Esophagus mucosa (tissue), 1 donor: ENCODE data around the gene ANLN. TPM values are rescaled to one million over a fixed set of nuclear protein-coding genes. Genes with fewer than 3 reads are reported as not detected.
"Not testable (repeated sequence)": the region's sequence is repeated elsewhere in the genome, so short reads cannot be mapped to it uniquely, and the experiment has no call there.

Experiments
- ATAC-seq: fragments of 200-7000 bp; cut with Tn5 transposase; one replicate; pipeline ENCODE4 v1.9.1; 2020
- total RNA-seq: library from RNA; stranded (reverse); gene quantifications from one replicate; pipeline ENCODE4 v1.2.4, GENCODE V29; 2023
- donor health status: DM: yes; HTN: yes; CAD: no.

Gene ANLN
- total RNA-seq, 1 donor from 2014 or later, result 43.2 TPM

DNA sequence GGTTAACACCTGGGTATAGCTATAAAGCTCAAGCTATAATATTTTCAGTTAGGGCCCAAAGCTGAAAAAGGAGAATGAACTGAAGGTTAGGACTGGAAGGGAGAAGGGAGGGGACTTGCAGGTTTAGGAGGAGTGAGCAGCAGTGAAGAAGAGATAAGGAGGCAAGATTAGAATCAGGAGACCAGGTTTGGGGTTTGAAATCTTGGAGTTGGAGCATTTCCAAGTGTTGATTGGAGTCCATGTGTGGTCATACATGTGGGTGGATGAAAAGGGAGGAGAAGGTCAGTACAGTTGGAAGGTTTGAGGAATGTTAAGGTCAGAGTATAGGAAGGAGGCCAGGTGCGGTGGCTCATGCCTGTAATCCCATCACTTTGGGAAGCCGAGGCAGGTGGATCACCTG lies 8.6 kb upstream of the ANLN start:
- no peak for ATAC-seq

DNA sequence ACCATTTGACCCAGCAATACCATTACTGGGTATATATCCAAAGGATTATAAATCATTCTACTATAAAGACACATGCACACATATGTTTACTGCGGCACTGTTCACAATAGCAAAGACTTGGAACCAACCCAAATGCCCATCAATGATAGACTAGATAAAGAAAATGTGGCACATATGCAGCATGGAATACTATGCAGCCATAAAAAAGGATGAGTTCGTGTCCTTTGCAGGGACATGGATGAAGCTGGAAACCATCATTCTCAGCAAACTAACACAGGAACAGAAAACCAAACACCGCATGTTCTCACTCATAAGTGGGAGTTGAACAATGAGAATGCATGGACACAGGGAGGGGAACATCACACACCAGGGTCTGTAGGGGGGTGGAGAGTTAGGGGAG lies 6.4 kb upstream of the ANLN start:
- ATAC-seq, result not testable (repeated sequence)

DNA sequence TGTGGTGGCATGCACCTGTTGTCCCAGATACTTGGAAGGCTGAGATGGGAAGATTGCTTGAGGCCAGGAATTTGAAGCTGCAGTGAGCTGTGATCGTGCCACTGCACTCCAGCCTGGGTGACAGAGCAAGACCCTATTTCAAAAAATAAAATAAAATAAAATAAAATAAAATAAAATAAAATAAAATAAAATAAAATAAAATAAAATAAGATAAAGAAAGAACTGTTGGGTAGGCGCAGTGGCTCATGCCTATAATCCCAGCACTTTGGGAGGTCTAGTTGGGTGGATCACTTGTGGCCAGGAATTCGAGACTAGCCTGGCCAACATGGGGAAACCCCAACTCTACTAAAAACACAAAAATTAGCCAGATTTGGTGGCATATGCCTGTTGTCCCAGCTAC lies 4.0 kb upstream of the ANLN start:
- ATAC-seq, result not testable (repeated sequence)

DNA sequence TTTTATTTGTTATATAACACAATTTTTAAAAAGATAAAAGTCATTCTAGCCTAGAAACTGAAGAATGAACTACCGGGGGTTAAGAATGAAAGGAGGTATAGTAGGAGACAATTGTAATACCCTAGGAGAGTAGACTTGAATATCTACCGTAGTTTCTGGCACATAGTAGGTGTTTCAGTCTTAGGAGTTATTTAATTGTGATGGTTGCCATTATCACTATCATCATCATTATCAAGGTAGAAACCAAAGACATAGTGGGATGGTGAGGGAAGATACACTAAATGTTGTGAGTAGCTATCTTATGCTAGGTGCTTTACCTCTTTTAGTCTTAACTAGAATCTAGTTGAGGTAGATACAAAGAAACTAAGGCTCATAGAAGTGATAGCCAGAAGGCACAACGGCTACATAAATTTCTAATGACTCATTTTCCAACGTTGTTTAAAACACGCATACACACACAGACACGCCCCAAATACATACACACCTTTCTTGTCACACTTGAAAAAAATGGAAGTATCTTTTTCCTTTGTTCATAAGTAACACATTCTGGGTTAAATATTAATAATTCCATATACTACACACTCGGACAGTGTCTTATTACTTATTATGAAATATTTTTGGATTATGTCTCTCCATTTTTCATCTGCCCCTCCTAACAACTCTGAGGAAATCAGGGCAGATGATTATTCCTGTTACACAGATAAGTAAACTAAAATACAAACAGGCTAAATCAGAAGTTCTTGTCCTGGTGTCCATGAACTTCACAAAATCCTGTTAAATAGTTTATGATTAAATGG lies 2.0 kb upstream of the ANLN start:
- ATAC-seq, result peak; percentile 49

DNA sequence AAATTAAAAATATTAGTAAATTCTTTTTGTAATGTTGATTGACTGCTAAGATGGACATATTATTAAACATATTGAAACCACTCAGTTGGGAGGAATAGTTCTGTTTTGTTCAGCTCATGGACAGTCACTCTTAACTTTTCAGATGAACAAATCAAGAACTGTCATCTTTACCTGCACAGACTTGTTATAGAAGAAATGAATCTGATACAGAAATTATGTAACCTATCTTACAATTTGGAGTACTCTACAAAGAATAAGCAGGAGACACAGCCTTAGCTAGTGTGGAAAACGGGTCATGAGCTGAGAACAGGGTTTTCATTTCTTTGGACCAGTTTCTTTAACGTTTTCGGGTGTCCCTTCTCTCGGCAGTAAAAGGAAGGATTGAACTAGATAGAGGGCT lies 1.2 kb upstream of the ANLN start:
- ATAC-seq, result peak; percentile 4

DNA sequence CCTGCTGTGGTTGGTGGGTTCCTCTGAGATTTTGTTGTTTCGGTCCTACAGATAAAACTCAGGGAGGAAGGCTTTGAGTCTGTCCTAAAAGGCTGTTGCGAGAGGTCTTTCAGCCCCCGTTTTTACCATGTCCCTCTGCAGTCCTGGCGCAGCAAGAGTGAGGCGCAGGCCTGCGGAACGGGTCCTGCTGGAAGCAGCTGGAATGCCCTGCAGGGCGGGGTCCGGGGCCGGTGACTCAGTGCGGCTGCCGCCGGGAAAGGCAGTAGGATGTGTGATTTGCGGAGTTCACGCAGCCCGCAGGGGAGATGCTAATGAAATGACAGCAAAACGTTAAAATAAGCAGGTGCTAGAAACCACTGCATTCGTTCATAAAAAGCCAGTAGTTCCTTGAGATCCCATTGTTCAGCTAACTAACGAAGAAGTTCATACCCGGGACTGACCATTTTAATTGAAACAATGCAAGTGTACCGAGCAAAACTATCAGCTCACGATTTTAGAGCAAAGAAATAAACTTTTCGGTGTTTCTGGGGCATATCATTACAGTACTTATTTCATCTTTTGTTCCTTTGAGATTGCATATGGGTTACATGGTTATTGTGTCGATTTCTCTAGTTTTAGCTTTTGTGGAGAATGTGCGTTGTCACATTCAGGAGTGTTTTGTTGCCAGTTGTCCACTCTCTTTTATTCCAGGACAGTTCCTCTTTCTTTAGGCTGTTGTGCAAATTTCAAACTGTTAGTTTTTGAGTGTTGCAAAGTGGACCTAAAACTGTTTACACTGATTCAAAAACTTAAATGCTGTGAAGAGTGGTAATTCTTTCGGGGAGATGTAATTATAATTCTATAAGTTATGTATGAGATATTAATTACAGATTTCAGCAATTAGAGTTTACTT lies 783 bp downstream of the ANLN start:
- ATAC-seq, result peak; percentile 88

DNA sequence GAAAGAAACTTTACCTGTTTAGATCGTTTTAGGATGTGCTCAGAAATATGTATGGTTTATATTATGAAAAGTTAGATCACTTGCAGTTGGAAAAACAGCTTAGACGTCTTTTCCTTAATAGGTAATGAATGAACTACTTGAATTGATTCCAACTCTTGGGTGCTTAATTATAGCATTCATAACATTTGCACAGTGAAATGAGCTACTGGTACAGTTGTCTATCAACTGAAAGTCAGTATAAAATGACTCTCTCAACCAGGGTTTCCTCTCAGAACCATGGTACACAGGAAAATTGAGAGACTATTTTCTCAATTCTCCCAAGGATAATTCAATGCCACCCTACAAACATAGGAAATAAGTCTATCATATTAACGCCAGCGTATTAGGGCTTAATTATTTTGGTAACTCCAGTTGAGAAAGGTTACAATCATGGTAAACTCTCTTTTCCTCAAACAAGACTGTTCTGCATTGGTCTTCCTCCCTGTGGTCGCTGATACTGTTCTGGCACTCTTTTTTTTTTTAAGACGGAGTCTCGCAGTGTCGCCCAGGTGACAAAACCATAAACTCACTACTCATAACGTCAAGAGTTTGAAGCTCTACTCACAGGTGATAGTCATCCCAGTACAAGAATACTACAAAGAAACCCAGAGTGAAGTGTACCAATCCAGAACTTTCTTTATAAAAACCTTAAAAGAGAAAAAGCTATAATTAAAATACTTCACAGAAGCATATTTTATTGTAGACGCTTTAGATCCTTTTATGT lies 2.0 kb downstream of the ANLN start:
- ATAC-seq, result no peak

DNA sequence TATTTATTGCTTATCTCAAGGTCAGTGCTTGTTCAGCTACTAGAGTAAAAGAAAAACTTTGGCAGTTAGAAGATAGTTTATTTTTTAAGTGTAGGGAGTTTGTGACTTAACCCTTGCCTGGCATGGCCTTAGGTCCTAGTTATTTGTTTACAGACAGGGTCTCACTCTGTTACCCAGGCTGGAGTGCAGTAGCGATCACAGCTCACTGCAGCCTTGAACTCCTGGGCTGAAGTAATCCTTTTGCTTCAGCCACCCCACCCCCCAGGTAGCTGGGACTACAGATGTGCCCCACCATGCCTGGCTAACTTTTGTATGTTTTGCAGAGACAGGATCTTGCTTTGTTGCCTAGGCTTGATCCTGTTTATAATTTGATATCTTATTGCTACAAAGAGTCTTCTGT lies 4.2 kb downstream of the ANLN start:
- no peak for ATAC-seq

DNA sequence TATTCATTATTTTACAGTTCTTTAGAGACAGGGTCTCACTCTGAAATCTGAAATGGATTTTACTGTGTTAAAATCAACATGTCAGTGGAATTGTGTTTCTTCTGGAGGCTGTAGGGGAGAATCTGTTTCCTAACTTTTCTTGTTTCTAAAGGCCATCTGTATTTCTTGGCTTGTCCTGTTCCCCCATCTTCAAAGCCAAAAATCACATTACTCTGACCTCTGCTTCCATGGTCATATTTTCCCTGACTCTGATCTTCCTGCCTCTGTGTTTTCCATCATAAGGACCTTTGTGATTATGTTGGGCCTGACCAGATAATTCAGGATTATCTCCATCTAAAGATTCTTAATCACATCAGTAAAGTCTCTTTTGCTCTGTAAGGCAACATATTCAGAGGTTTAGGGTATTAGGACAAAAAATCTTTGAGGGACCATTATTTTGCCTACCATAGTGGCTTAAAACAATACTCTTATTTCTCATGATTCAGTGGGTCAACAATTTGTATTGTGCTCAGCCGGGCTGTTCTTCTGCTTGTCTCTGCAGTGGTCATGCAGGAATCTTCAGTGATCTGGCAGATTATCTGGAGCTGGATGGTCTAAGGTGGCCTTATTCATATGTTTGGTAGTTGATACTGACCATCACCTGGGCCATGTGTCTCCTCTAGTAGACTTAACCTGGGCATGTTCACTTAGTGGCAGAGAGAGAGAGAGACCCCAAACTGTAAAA lies 5.7 kb downstream of the ANLN start:
- ATAC-seq, result no peak

DNA sequence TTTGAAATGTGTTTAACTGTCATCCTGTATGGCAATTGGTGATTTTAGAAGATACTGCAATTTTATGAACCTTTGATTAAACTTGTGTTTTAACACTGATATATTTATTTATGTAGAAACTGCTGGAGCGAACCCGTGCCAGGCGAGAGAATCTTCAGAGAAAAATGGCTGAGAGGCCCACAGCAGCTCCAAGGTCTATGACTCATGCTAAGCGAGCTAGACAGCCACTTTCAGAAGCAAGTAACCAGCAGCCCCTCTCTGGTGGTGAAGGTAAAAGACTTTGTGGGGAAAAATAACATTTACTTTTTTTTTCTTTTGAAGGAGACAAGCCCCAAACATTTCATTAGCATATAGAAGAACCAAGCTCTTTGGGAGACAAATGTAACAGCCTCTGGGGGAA lies 6.5 kb downstream of the ANLN start:
- ATAC-seq, result no peak

DNA sequence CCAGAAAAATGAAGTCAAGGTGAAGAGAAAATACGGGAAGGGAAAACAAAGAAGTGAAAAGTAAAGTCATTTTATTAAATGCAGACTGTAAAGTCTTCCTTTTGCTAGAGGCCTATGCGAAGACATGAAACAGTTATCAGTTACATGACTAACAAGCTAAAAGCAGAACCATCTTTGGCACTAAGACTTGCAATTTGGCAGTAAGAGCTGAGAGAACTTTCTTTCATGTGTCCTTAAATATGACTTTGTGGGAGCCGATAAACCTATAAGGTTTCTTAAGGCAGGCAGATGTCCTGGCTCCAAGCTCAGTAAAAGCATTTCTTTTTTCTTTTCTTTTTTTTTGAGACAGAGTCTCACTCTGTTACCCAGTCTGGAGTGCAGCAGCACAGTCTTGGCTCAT lies 10.4 kb downstream of the ANLN start:
- no peak for ATAC-seq

DNA sequence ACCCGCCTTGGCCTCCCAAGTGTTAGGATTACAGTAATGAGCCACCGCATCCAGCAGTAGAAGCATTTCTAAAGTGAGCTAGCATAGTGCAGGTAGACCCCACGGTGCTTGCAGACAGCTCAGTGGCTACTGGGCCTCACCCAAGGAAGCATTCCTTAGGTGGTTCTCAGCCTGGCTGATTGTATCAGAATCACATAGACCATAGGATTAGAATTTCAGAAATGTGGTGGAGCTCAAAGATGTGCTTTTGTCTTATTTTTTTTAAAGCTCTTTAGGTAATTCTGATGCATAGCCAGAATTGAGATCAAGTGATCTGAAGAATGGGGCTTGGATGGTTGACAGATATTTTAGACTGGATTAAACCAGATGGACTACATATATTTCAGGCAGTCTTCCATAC lies 10.9 kb downstream of the ANLN start:
- ATAC-seq, result no peak

DNA sequence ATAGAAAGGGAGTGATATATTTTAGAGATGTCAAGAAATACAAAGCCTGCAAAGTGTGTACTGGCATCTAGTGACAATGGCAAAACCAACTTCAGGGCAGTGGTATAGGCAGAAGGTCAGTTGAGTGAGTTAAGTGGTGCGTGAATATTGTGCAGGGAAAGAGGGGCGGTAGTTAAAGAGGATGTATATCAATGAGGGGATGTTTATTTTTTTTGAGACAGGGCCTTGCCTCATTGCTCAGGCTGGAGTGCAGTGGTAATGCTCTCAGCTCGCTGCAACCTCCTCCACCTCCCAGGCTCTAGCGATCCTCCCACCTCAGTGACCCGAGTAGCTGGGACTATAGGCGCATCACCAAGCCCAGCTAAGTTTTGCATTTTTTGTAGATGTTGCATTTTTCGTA lies 13.8 kb downstream of the ANLN start:
- ATAC-seq, result no peak

DNA sequence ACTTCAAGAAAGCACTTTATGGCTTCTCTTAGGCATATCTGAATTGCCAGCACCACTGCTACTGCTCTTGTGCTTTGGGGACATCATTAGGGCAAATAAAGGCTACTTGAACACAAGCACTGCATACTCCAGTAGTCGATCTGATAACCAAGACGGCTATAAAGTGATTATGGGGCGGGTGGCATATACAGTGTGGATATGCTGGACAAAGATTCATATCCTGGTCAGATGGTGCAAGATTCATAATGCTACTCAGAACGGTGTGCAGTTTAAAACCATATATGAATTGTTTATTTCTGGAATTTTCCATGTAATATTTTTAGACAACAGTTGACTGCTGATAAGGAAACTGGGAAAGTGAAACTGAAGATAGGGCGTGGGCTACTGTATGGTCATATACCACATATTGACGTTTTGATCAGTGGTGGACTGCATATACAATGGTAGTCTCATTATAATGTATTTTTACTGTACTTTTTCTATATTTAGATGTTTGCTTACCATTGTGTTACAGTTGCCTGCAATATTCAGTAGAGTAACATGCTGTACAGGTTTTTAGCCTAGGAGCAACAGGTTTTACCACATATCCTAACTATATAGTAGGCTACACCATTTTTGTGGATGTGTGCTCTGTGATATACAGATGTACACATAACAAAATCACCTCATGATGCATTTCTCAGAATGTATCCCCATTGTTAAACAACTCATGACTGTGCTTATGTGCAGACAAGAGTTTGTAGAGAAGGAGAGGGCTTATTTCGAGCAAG lies 15.2 kb downstream of the ANLN start:
- peak; percentile 68 for ATAC-seq

DNA sequence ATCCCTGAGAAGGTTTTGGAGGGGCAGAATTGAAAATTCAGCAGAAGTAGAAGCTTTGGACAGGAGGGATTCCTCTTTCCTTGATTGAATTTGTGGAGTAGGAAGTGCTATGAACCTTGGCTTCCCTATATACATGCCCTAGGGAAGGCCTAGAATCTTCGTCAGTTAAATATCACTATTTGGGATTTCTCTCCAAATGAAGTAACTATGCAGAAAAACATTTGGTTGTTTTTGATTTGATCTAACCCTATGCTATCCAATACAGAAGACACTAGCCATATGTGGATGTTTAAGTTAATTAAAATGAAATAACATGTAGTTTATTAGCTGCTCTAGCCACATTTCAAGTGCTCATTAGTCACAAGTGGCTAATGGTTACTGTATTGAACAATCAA lies 15.7 kb downstream of the ANLN start:
- no peak for ATAC-seq

DNA sequence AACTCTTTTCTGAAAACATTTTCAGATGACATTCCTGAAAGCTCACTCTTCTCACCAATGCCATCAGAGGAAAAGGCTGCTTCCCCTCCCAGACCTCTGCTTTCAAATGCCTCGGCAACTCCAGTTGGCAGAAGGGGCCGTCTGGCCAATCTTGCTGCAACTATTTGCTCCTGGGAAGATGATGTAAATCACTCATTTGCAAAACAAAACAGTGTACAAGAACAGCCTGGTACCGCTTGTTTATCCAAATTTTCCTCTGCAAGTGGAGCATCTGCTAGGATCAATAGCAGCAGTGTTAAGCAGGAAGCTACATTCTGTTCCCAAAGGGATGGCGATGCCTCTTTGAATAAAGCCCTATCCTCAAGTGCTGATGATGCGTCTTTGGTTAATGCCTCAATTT lies 16.5 kb downstream of the ANLN start:
- ATAC-seq, result no peak

DNA sequence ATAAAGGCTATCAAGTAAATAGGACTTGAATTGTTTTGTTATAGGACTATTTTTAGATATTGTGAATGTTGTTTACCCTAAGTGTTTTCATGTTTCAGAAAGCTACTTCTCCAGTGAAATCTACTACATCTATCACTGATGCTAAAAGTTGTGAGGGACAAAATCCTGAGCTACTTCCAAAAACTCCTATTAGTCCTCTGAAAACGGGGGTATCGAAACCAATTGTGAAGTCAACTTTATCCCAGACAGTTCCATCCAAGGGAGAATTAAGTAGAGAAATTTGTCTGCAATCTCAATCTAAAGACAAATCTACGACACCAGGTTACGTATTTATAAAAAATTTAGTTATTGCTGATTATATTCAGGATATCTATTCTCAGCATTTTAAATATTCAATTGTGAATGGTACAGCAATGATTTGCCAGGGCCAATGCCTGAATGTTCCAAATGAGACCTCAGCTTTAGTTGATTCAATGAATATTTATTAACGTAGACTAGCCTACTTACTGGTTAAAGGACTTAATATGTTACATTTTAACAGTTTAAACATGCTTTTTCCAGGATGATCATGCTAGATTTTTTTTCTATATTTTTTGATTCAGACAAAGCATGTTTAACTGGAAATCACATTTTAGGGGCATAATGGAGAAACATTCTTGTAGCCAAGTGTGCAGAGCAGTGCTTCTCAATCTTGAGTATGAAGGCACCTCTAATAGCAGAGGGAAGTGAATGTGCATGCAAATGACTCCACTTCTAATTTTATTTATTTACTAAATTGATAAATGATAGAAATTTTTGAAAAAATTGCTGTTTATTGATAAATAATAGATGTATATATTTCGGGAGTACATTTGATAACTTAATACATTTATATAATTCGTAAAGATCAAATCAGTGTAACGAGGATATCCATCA lies 18.2 kb downstream of the ANLN start:
- ATAC-seq, result no peak

DNA sequence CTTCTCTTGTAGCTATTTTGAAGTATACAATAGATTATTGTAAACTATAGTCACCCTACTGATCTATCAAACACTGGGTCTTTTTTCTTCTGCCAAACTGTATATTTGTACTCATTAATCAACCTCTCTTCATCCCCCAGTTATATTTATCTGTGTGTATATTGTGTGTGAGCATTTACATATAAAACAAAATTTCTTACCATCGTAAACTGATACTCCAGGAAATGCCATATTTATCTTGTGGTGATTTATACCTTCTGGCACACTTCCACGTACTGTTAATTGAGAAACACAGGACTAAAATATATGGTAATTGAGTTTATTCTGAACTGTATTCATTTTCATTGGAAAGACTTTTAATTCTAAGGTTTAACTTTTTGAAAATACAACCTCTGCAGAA lies 18.9 kb downstream of the ANLN start:
- no peak for ATAC-seq

DNA sequence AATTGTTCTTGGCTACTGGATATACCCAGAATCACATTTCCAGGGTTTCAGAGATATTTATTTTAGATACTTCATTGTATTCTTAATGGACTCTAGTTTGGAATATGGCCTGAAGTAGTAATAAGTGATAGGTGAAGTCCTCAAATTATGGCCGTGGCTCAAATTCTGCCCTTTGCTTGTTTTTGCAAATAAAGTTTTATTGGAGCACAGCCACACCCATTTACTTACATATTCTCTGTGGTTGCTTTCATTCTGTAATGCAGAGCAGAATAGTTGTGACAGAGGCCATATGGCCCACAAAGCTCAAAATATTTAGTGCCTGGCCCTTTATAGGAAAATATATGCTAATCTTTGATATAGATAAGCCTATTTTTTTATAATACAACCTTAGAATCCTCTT lies 19.5 kb downstream of the ANLN start:
- no peak for ATAC-seq

DNA sequence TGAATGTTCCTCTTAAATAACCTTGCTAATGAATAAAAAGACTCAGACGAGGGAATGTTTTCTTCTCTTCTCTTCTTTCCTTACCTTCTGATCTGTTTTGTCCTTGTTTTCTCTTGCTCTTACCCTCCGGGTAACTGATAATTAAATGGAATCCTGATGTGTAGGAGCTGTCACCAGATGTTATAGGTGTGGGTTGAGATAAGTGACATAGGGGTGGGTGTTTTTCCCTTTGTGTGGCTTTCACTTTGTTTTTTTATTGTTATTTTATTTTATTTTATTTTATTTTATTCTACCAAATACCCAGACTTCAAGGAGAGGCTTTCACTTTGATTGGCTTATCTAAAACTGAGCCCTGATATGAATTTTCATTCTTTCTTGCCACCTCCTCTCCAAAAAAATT lies 25.5 kb downstream of the ANLN start:
- no peak for ATAC-seq

DNA sequence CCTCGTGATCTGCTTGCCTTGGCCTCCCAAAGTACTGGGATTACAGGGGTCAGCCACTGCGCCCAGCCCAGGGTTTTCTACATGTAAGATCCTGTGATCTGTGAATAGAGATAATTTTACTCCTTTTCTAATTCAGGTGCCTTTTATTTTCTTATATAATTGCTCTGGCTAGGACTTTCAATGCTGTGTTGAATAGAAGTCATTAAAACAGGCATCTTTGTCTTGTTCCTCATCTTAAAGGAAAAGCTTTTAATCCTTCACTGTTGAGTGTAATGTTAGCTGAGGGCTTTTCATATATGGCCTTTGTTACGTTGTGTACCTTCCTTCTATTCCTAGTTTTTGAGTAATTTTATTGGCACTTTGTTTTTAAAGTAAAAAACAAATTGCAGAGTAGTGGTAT lies 26.6 kb downstream of the ANLN start:
- no peak for ATAC-seq
